HT1080 (cell line): ENCODE data around the gene NYAP1. TPM values are rescaled to one million over a fixed set of nuclear protein-coding genes. Genes with fewer than 3 reads are reported as not detected.
"Not testable (repeated sequence)": the region's sequence is repeated elsewhere in the genome, so short reads cannot be mapped to it uniquely, and the experiment has no call there.

ENCODE experiments used
- DNase-seq: peaks from one replicate; pipeline ENCODE4 v3.0.0-alpha.2; 2015; ENCODE audit warnings: low read depth
- small RNA-seq: library from RNA; depleted of rRNA; stranded (forward); fragments of <200 nt; gene quantifications from one replicate; pipeline ENCODE3, GENCODE V24; 2014
- total RNA-seq: library from RNA; depleted of rRNA; stranded (reverse); fragments of >200 nt; shearing (Covaris generic); gene quantifications from 2 replicates; pipeline ENCODE4 v1.2.3, GENCODE V29; 2014; rRNA removed

Gene NYAP1
- total RNA-seq, 1 experiment from 2014 or later: 0.10 TPM

DNA sequence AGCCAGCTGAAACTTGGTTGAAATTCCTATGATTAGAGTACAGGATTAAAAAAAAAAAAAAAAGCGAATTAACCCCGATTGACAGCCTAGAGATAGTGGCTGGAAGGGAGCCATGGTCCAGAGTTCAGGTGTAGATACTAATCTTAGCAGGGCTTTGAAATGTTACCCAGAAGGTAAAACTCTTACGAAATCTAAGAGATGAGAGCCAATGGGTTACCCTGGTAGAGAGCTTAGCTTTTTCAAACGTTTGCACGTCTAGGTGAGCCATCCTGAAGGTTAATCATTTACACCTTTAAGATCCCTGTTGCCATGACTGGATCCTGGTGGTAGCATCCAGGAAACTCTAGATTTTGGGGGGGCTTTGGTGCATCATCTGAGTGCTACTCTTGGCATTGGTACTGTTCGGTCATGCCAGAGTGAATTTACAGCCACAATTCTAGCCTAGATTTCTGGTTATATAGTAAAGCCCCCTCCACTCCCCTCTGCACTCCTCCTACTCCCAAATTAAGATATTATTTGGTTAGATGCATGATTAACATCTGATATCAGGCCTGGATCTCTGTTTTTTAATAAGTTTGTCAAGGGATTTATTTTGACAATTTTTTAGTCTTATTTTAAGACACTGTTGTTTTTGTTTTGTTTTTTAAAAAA, 56.5 kb downstream of the NYAP1 start:
- no peak for DNase-seq

DNA sequence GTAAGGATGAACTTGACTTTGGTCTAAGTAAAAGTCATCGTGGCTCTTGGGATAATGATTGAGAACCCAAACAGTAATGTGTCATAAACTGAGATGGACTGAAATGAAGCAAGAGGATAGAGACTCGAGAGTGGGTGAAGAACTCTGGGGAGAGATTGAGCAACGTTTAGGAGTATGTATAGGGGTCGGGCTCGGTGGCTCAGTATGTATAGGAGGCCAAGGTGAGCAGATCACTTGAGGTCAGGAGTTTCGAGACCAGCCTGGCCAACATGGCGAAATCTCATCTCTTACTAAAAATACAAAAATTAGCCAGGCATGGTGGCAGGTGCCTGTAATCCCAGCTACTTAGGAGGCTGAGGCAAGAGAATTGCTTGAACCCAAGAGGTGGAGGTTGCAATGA, 57.6 kb downstream of the NYAP1 start:
- DNase-seq: not testable (repeated sequence)

DNA sequence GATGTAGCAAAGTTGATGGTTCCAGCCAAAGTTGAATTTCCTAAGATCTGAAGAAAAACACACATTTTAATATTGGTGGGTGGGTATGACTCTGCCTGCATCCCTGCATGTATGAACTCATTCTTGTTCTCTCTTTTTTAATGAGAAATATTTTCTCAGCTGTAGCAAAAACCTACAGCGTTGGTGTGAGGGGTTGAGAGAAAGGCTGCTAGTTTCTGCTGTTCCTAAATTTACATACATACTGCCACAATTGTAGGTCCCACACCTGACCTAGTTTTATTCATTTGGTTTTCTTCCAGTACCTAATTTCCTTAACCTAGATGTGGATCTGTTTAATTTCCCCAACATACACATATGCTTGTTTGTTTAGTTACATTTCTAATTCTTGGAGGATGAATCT, 59.9 kb downstream of the NYAP1 start:
- DNase-seq: no peak

DNA sequence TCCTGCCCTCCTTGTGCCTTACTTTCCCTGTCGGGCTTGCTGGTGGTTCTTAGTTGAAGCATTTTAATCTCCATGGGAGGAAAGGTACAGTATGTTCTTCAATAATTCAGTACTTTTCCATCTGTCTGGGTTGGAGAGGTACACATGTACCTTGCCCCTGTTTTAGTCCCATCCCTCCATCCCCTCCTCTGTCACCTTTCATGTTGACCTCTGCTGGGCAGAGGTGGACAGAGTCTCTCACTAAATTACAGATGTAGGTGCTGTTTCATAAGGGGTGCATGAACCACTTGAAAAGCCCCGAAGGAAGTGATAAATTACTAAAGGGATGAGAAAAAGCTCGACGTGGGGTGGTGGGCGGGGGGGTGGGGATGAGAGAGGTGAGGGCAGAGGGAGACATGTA, 60.7 kb downstream of the NYAP1 start:
- DNase-seq: no peak

Small RNA genes lying within 50 kb of the gene (small RNA-seq; reads per million reads assigned to genes)
- not detected for gene RN7SL416P

Other genes with a start within 250 kb of the NYAP1 start
- not detected in 2 replicates for gene SPDYE3, start 176.2 kb upstream of the NYAP1 start, total RNA-seq
- 21.5 and 23.4 TPM in 2 replicates for gene PILRB, start 125.8 kb upstream of the NYAP1 start, total RNA-seq
- gene PILRA, start 110.4 kb upstream of the NYAP1 start, total RNA-seq: 0.61 and 1.2 TPM in 2 replicates
- gene ZCWPW1, start 55.2 kb upstream of the NYAP1 start, total RNA-seq: 1.0 and 1.1 TPM in 2 replicates
- 69.7 and 86.6 TPM in 2 replicates for gene MEPCE, start 54.1 kb upstream of the NYAP1 start, total RNA-seq
- gene PPP1R35, start 47.4 kb upstream of the NYAP1 start, total RNA-seq: 47.7 and 64.3 TPM in 2 replicates
- gene SPACDR, start 19.7 kb upstream of the NYAP1 start, total RNA-seq: 0.85 TPM in 1 of 2 replicates, not detected in the other
- gene TSC22D4, start 4.7 kb upstream of the NYAP1 start, total RNA-seq: 58.9 and 65.7 TPM in 2 replicates
- 13.5 and 19.9 TPM in 2 replicates for gene AGFG2, start 55.3 kb downstream of the NYAP1 start, total RNA-seq
- 0.43 and 1.6 TPM in 2 replicates for gene SAP25, start 90.0 kb downstream of the NYAP1 start, total RNA-seq
- 14.3 and 19.7 TPM in 2 replicates for gene LRCH4, start 102.2 kb downstream of the NYAP1 start, total RNA-seq
- gene FBXO24, start 102.4 kb downstream of the NYAP1 start, total RNA-seq: 0.37 TPM in 1 of 2 replicates, not detected in the other
- gene PCOLCE, start 118.4 kb downstream of the NYAP1 start, total RNA-seq: 0.73 and 1.5 TPM in 2 replicates
- gene MOSPD3, start 128.6 kb downstream of the NYAP1 start, total RNA-seq: 3.6 and 13.0 TPM in 2 replicates
- not detected in 2 replicates for gene TFR2, start 157.6 kb downstream of the NYAP1 start, total RNA-seq
- not detected in 2 replicates for gene ACTL6B, start 172.5 kb downstream of the NYAP1 start, total RNA-seq
- 92.6 and 162 TPM in 2 replicates for gene GNB2, start 189.8 kb downstream of the NYAP1 start, total RNA-seq
- 11.9 and 13.8 TPM in 2 replicates for gene GIGYF1, start 210.3 kb downstream of the NYAP1 start, total RNA-seq
- gene POP7, start 222.2 kb downstream of the NYAP1 start, total RNA-seq: 167 and 168 TPM in 2 replicates
- not detected in 2 replicates for gene EPO, start 236.5 kb downstream of the NYAP1 start, total RNA-seq
- gene ZAN, start 249.7 kb downstream of the NYAP1 start, total RNA-seq: not detected in 2 replicates